Measurements from ENCODE around the gene TNFRSF14. TPM values are rescaled to one million over a fixed set of nuclear protein-coding genes. Genes with fewer than 3 reads are reported as not detected.

The TNFRSF14 gene
- total and polyA plus RNA-seq, 2 donors (not counting 1 experiment from before 2014, with no cell fraction given): 239 to 427 TPM

- no peak for DNase-seq
- TF ChIP-seq, protein P1, sequence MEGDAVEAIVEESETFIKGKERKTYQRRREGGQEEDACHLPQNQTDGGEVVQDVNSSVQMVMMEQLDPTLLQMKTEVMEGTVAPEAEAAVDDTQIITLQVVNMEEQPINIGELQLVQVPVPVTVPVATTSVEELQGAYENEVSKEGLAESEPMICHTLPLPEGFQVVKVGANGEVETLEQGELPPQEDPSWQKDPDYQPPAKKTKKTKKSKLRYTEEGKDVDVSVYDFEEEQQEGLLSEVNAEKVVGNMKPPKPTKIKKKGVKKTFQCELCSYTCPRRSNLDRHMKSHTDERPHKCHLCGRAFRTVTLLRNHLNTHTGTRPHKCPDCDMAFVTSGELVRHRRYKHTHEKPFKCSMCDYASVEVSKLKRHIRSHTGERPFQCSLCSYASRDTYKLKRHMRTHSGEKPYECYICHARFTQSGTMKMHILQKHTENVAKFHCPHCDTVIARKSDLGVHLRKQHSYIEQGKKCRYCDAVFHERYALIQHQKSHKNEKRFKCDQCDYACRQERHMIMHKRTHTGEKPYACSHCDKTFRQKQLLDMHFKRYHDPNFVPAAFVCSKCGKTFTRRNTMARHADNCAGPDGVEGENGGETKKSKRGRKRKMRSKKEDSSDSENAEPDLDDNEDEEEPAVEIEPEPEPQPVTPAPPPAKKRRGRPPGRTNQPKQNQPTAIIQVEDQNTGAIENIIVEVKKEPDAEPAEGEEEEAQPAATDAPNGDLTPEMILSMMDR (IDR thresholded peaks at IDR 0.05): no peak
- TF ChIP-seq EZH2 (IDR thresholded peaks at IDR 0.05; ENCODE audit: borderline replicate concordance, insufficient read depth, low read depth, low read length, poor library complexity, severe bottlenecking): no peak
- no peaks in the 10 kb centered on the region for H3K79me2 ChIP-seq (ENCODE audit: control insufficient read depth, insufficient read depth, low read length)
- no peak overlapping the region for H2AFZ ChIP-seq (ENCODE audit: insufficient read depth, low read depth, low read length, poor library complexity, severe bottlenecking)
- no peak overlapping the region for H3K9ac ChIP-seq (ENCODE audit: low read length)
- no peaks in the 10 kb centered on the region for H4K20me1 ChIP-seq (ENCODE audit: control insufficient read depth, insufficient read depth, low read length, poor library complexity, severe bottlenecking)
- H3K4me3 ChIP-seq (ENCODE audit: control extremely low read depth in 1 of 5, extremely low read depth in 1 of 5, insufficient read depth in 1 of 5, low read depth in 2 of 5, low read length in 4 of 5): no peak overlapping the region
- H3K36me3 ChIP-seq (replicated peaks in 1 of 2; ENCODE audit: control extremely low read depth in 1 of 2, control insufficient read depth in 1 of 2, extremely low read depth in 1 of 2, insufficient read depth in 2 of 2, low read length in 1 of 2): no peaks in the 10 kb centered on the region
- no peak for ATAC-seq (ENCODE audit: low read depth)
- H3K27ac ChIP-seq (ENCODE audit: low read length in 2 of 2): no peak overlapping the region
- H3K27me3 ChIP-seq (replicated peaks in 1 of 4; ENCODE audit: control extremely low read depth in 1 of 4, control insufficient read depth in 3 of 4, insufficient read depth in 4 of 4, low read length in 3 of 4): peaks cover 0 to 27% (median 3%) of the 10 kb centered on the region in 4 experiments
- H3K9me3 ChIP-seq (ENCODE audit: control extremely low read depth in 1 of 3, control insufficient read depth in 2 of 3, insufficient read depth in 1 of 3, low read length in 2 of 3): peaks cover 4 to 27% (median 8%) of the 10 kb centered on the region in 3 donors
- H3K4me1 ChIP-seq (ENCODE audit: control insufficient read depth in 2 of 2, insufficient read depth in 2 of 2, low read length in 2 of 2): no peaks in the 10 kb centered on the region
- ChIA-PET CTCF (no interaction called here), POLR2A (no interaction called here)
- no peak overlapping the region for H3K4me3 Mint-ChIP-seq
- intact Hi-C loops (cut with micrococcal nuclease): no loop called here
- H3K4me2 ChIP-seq (replicated peaks; ENCODE audit: low read depth, low read length, poor library complexity, severe bottlenecking): no peak overlapping the region
- H3K27me3 Mint-ChIP-seq: peaks cover 32% of the 10 kb centered on the region
- H3K9me3 Mint-ChIP-seq (ENCODE audit: insufficient read depth): peaks cover 15% of the 10 kb centered on the region
- WGBS (ENCODE audit: insufficient coverage): 84% methylated on average over 11 of the region's 11 CpGs
- no peak overlapping the region for H3K27ac Mint-ChIP-seq
- H3K4me1 Mint-ChIP-seq: no peaks in the 10 kb centered on the region
These were observed 56.6 kb downstream of the TNFRSF14 start for GRCh38 chr1:2612591-2613365.

Other genes with a start within 250 kb of the TNFRSF14 start
- 30.4 and 32.6 TPM in 2 replicates for gene MORN1, start 164.8 kb upstream of the TNFRSF14 start, total RNA-seq
- 9.8 and 10.2 TPM in 2 replicates for gene MORN1, start 164.8 kb upstream of the TNFRSF14 start, polyA plus RNA-seq
- gene RER1, start 164.5 kb upstream of the TNFRSF14 start, total RNA-seq: 117 and 118 TPM in 2 replicates
- 78.5 and 90.0 TPM in 2 replicates for gene RER1, start 164.5 kb upstream of the TNFRSF14 start, polyA plus RNA-seq
- gene PEX10, start 143.8 kb upstream of the TNFRSF14 start, total RNA-seq: 16.5 and 18.4 TPM in 2 replicates
- gene PEX10, start 143.8 kb upstream of the TNFRSF14 start, polyA plus RNA-seq: 11.0 and 13.5 TPM in 2 replicates
- 20.0 and 20.1 TPM in 2 replicates for gene PLCH2, start 80.1 kb upstream of the TNFRSF14 start, total RNA-seq
- 24.4 and 34.9 TPM in 2 replicates for gene PLCH2, start 80.1 kb upstream of the TNFRSF14 start, polyA plus RNA-seq
- 80.5 and 86.3 TPM in 2 replicates for gene PANK4, start 29.8 kb upstream of the TNFRSF14 start, total RNA-seq
- gene PANK4, start 29.8 kb upstream of the TNFRSF14 start, polyA plus RNA-seq: 38.0 and 41.7 TPM in 2 replicates
- gene HES5, start 26.1 kb upstream of the TNFRSF14 start, total RNA-seq: not detected in 2 replicates
- gene HES5, start 26.1 kb upstream of the TNFRSF14 start, polyA plus RNA-seq: 0.23 TPM in 1 of 2 replicates, not detected in the other
- gene PRXL2B, start 30.4 kb downstream of the TNFRSF14 start, total RNA-seq: 27.0 and 27.9 TPM in 2 replicates
- 10.0 and 13.0 TPM in 2 replicates for gene PRXL2B, start 30.4 kb downstream of the TNFRSF14 start, polyA plus RNA-seq
- 0.22 TPM in 1 of 2 replicates, not detected in the other for gene MMEL1, start 76.6 kb downstream of the TNFRSF14 start, total RNA-seq
- not detected in 2 replicates for gene MMEL1, start 76.6 kb downstream of the TNFRSF14 start, polyA plus RNA-seq
- 8.1 and 8.3 TPM in 2 replicates for gene TTC34, start 245.3 kb downstream of the TNFRSF14 start, total RNA-seq
- 1.8 and 2.1 TPM in 2 replicates for gene TTC34, start 245.3 kb downstream of the TNFRSF14 start, polyA plus RNA-seq

Data from B cell (primary cell).